RWPE1 (cell line): ENCODE data around the gene AIP.
A peak's percentile ranks its signal among the peaks of the same experiment; 100 is the strongest.
"Not testable (repeated sequence)": the region's sequence is repeated elsewhere in the genome, so short reads cannot be mapped to it uniquely, and the experiment has no call there.

ENCODE experiments used
- CTCF ChIA-PET: fragments of 350-600 bp; sonication (Branson Sonifier 250); formaldehyde crosslinking; extraction: SDS; loops from one replicate; lab custom pipeline; 2021; lab: Yijun Ruan, JAX
- POLR2A ChIA-PET: fragments of 400-600 bp; formaldehyde crosslinking; extraction: SDS; loops from one replicate; lab custom pipeline; 2020; ENCODE audit warnings: antibody characterized with exemption; ENCODE audit not compliant: low non-redundant PET; lab: Yijun Ruan, JAX
- DNase-seq: peaks from one replicate; pipeline ENCODE4 v3.0.0; 2012; ENCODE audit warnings: low spot score
- H3K27ac ChIP-seq: fragments of 450-650 bp; 2 replicates; pipeline ENCODE4 v1.5.1; 2017
- TF ChIP-seq, protein P1 (sequence below): fragments of 450-650 bp; conservative IDR thresholded peaks from 2 replicates; pipeline ENCODE4 v1.5.1; 2017; ENCODE audit warnings: low read depth, mild to moderate bottlenecking

Gene AIP

DNA sequence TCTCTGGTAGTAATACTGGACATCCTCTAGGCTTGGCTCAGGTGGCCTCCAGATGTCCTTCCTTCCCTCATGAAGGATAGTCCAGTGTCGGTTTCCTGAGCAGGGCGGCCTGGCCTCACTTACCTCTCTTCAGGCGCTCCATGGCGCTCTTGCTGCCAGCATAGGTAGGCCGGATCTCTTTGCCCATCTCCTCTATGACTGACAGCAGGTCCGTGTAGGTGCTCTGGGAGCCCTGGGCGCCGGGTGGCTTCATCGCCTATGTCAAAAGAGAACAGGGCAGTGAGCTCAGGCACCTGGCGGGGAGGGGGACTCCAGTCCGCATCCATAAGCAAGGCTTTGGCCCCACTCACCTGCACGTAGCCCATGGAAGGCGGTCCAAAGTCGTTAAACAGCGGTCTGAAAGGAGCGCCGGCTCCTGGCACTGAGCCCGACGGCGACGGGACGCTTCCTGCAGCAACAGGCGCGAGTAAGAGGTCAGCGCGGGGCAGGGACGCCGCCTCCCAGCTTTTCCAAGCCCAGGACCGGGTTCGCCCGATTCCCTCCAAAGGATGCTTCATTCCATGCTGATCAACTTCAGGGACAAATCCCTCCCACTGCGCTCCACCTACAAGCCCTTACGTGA lies 24.5 kb downstream of the AIP start:
- peak; percentile 43 for DNase-seq
- CTCF ChIA-PET = interaction anchor here (0.6 to 0.7 kb wide), 3 partner anchors 17 to 434 kb away, joined by 3 to 4 read pairs (median 3); no protein-coding TSS in a partner anchor
- POLR2A ChIA-PET = no interaction called here
- H3K27ac ChIP-seq = peak overlapping the region; percentile 100
- TF ChIP-seq, protein P1, sequence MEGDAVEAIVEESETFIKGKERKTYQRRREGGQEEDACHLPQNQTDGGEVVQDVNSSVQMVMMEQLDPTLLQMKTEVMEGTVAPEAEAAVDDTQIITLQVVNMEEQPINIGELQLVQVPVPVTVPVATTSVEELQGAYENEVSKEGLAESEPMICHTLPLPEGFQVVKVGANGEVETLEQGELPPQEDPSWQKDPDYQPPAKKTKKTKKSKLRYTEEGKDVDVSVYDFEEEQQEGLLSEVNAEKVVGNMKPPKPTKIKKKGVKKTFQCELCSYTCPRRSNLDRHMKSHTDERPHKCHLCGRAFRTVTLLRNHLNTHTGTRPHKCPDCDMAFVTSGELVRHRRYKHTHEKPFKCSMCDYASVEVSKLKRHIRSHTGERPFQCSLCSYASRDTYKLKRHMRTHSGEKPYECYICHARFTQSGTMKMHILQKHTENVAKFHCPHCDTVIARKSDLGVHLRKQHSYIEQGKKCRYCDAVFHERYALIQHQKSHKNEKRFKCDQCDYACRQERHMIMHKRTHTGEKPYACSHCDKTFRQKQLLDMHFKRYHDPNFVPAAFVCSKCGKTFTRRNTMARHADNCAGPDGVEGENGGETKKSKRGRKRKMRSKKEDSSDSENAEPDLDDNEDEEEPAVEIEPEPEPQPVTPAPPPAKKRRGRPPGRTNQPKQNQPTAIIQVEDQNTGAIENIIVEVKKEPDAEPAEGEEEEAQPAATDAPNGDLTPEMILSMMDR = no peak

DNA sequence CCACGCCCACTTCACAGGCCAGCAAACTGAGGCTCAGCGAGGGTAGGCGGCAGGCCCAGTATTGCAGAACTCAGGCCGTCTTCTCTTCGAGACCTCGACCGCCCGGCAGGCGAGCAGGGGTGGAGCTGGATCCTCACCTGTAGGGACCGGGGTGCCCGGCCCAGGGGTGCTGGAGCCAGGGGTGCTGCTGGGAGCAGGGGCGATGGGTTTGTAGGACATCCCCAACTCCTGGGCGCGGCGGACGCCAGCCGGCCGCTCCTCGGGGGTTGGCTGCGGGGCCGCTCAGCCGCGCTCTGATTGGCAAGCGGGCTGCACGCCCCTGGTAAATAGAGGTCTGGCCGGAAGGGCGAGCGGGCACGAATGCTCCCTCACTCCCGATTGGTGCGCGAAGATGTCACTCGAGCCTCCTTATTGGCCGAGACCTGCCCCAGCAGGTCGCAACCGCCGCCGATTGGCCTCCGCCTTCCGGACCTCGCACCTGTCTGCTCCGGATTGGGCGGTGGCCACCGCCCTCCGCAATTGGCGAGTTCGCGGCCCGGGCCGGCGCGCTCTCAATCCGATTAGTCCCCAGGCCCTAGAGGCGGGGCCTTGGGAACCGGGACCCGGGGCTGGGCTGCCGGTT lies 25.1 kb downstream of the AIP start, which contains the start of gene CDK2AP2:
TSS of gene CDK2AP2 (minus strand) at position 299 of the 622 bp plus-strand sequence. CDS start at position 219, 80 bp downstream.
- peak; percentile 99 for DNase-seq
- peak within 1 kb of the TSS; percentile 100 for H3K27ac ChIP-seq
- POLR2A ChIA-PET = no interaction called here
- TF ChIP-seq, protein P1 = no peak
- CTCF ChIA-PET = interaction anchor here (0.6 to 0.7 kb wide), 2 partner anchors 17 to 60 kb away, joined by 3 read pairs; no protein-coding TSS in a partner anchor

DNA sequence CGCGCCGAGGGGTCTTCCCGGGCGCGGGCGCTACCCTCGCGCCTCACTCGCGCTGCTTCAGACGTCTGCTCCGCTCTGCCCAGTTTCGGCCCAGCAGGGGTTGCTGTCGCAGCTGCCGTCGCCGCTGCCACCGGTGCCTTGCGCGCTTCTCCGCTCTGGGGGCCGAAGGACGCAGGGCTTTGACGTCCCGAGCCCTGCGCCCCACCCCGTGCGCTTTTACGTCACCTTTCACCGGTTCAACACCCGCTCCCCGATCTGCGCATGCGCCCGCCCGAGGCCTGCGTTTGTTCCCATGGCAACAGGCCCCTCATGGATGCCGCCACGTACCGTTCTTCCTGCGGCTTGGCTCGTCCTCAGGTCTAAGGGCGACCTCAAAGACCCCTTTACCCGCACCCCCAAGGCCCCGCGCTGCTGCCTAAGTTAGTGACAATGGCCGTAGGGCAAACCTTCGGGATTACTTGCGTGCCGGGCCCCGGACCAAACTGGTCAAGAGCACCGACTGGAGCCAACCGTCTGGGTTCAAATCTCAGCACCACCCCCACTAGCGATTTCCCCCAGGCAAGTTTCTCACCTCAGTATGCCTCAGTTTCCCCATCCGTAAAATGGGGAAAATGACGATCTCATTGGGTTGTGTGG lies 25.8 kb downstream of the AIP start:
- TF ChIP-seq, protein P1 = no peak
- CTCF ChIA-PET = no interaction called here
- H3K27ac ChIP-seq = peak overlapping the region; percentile 100
- peak; percentile 99 for DNase-seq
- POLR2A ChIA-PET = no interaction called here

DNA sequence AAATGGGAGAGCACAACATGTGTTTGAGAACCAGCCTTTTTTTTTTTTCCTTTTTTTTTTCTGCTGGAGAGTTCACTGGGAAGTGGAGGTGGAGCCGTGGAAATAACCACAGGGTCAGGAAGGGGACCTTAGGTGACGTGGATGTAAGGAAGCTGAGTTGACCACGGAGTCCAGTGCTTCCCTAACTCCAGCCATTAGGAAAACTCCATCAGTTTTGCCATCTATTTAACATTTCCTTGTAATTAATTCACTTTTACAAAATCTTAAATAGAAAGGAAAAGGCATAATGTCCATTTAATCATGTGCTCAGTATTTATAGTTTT lies 27.2 kb downstream of the AIP start:
- no peak for DNase-seq
- H3K27ac ChIP-seq = no peak overlapping the region
- TF ChIP-seq, protein P1 = no peak
- ChIA-PET CTCF (no interaction called here), POLR2A (no interaction called here)

DNA sequence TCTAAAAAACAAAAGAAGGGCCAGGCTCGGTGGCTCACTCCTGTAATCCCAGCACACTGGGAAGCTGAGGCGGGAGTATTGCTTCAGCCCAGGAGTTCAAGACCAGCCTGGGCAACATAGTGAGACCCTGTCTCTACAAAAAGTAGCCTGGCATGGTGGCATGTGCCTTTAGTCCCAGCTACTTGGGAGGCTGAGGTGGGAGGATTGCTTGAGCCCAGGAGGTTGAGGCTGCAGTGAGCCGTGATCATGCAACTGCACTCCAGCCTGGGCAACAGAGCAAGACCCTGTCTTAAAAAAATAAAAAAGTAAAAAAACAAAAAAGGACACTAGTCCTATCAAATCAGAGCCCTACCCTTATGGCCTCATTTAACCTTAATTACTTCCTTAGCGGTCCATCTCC lies 28.7 kb downstream of the AIP start:
- DNase-seq, H3K27ac ChIP-seq, POLR2A ChIA-PET, CTCF ChIA-PET: not testable (repeated sequence)

DNA sequence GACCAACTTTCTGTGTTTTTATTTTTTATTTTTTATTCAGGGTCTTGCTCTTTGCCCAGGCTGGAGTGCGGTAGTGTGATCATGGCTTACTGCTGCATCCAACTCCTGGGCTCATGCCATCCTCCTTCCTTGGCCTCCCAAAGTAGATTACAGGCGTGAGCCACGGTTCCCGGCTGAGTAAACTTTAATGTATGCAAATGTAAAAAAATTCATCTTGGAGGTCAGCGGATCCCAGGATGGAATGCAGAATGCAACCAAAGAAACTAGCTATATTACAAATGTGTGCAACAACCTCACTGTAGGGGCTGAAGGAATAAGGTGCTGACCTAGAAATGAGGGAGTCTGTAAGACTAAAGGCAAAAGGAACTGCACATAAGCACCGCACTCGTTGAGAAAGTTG lies 31.3 kb downstream of the AIP start:
- ChIA-PET POLR2A (no interaction called here), CTCF (no interaction called here)
- TF ChIP-seq, protein P1 = no peak
- no peak for DNase-seq
- no peak overlapping the region for H3K27ac ChIP-seq
